NCI-H1417 treated with DMSO at 0.1 percent for 48 hours (cell line): ENCODE measurements around the gene SLF2.
"Not testable (repeated sequence)": the region's sequence is repeated elsewhere in the genome, so short reads cannot be mapped to it uniquely, and the experiment has no call there.

ENCODE experiments used
- DNase-seq: peaks from one replicate; lab custom pipeline; 2025; lab: John Stamatoyannopoulos, UW

SLF2 gene

DNA sequence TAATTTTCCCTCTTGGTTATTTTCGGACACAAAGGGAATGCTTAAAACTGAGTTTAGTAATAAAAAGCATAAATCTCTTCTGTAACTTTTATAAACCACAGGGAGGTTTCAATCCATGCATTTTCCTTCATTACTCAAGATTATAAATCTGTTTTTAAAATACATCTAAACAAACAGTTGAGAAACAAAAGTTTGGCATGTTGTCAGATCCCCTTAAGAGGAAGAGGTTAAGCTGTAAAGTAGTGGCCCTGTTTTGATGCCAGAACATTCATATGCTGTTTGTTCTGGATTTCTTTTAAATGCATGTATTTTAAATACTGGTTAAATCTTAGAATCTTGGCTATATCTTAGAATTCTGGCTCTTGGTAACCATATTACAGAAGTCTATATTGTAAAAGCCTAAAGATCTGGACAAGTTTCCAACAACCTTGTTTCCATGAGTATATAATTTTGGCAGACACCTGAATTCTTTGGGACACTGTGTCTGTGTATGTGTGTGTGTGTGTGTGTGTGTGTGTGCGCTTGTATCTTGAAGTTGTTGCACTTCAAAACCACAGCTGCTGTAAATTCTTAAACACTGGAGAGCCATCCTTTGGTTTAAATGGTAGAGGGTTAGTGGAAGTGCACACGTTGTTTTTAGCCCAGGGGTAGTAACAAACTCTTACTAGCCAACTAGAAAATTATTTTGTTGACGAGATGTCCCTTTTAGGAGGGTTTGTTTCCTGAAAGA is 49.8 kb downstream of the SLF2 start:
- DNase-seq, result no peak

DNA sequence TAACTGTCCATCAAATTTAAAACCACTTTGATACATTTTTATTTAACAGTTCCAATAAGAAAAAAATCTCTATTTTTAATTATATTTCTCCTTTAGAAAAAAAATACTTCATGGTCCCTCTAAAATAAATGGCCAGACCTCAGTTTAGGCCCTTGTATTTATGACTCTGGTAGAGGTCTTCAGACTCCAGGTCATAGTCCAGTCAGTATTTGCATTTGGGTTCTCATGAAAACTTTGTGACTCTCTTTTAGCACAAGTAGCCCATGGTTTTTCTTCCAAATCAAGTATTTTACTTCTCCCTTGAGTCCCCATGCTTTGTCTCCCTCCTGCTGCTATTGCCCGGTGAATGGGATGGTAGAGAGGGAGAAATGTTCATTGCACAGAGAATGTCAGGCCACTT is 51.1 kb downstream of the SLF2 start:
- DNase-seq, result no peak

DNA sequence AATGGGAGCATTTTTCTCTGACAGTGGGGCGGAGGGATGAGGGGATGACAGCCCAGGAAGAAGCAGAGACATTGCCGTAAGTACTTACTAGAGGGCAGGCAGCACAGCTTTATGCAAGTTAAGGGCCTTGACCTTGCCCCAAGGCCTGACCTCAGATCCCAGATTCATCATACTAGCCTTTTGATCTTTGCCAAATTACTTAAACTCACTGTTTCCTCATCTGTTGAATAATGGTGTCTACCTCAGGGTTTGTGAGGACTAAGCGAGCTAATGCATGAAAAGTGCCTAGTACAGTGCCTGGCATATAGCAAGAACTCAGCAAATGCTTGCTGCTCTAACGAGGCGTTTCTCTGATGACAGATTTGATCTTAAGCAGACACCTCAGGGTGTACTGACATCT is 53.1 kb downstream of the SLF2 start:
- no peak for DNase-seq

DNA sequence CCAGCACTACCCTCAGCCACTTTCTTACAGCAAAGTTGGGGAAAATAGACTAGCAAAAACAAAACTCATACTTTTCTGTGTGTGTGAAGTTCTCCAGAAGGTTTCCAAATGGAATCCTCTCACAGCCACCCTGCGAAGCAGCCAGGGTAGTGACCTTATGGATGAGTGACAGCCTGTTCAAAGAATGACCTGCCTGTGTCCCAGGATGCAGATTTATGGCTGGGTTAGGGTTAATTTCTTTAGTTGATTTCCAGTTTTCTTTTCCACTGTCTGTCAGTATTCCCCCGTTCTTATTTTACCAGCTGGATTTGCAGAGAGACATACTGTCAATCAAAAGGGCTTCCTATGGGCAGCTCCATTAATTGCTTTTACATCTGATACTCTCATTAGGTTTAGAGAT is 54.1 kb downstream of the SLF2 start:
- no peak for DNase-seq

DNA sequence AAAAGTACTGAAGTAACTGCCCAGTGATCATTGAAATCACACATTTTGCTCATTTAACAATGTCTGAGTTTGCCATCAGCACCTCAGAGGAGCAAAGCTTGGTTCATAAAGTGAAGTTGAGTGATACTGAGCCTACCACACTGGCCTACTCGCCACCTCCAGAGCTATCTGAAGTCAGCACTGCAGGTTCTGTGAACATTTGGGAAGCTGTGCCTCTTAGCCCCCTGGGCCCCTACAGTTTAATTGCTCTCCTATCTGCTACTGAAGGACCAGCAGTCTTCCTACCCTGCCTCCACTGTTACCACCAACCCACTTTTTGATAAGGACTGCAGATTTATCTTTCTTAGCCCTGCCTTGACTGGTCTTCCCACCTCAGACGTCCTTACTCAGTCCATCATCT is 54.6 kb downstream of the SLF2 start:
- no peak for DNase-seq

- DNase-seq, result no peak
These were observed 55.4 kb downstream of the SLF2 start for GRCh38 chr10:100968062-100968736.

DNA sequence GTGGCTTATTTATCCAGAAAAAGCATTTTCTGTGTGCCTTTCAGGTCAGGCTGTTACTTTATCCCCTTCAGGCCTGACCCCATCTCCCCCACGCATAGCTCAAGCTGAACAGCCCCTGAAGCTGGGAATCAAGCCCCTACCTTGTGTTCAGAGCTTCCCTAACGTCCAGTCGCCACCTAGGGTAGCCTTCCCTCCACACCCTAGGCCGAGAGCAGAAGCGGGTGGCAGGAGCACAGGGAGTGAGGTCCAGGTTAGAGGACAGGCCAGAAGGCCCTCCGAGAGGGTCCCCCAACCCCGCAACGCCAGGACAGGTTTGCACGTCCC is 56.1 kb downstream of the SLF2 start:
- DNase-seq, result no peak

GRCh38 chr10:100969187-100970075 is 56.7 kb downstream of the SLF2 start, which contains the start of gene SEMA4G:
SEMA4G (plus strand) TSS chr10:100969504; CDS start chr10:100972913, 3,409 bp downstream.
- no peak for DNase-seq

GRCh38 chr10:100970076-100970913 is 57.5 kb downstream of the SLF2 start:
- no peak for DNase-seq

DNA sequence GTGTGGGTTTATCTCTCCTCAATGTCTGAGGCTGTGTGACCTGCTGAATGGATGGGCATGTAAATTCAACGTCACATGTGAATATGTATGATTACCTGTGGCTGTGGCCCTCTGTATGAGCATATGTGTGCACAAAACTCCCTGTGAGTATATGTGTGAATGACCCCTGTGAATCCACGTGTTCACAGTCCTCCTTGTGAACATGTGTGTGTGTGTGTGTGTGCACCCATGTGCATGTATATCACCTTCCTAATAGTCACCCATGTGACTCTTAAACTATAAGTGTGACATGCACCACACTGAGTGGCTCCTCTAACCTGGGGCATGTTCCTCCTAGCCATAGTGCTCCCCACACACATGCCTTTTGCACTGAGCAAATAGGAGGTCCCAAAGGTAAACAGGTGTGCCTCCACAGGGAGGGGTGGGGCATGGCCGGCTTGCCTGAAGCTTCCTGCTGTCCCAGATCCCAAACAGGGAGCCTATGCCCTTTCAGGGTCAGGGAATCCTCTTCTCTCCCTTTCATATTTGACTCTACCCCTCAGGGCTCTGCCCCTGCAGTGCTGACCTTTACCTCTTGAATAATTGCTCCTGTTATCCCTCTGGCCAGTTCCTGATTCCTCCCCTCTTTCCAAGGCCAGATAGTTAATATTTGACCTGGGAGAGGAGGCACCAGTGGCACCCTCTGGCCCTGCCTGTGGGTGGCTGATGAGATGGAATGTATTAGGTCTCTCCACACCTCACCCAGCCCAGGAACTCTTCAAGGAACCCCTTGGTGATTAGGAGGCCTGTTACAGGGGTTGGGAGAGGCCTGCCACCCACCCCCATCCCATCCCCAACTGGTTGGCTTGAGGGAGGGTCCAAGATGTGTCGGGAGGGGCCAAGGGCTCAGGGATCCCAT is 58.4 kb downstream of the SLF2 start:
- no peak for DNase-seq

DNA sequence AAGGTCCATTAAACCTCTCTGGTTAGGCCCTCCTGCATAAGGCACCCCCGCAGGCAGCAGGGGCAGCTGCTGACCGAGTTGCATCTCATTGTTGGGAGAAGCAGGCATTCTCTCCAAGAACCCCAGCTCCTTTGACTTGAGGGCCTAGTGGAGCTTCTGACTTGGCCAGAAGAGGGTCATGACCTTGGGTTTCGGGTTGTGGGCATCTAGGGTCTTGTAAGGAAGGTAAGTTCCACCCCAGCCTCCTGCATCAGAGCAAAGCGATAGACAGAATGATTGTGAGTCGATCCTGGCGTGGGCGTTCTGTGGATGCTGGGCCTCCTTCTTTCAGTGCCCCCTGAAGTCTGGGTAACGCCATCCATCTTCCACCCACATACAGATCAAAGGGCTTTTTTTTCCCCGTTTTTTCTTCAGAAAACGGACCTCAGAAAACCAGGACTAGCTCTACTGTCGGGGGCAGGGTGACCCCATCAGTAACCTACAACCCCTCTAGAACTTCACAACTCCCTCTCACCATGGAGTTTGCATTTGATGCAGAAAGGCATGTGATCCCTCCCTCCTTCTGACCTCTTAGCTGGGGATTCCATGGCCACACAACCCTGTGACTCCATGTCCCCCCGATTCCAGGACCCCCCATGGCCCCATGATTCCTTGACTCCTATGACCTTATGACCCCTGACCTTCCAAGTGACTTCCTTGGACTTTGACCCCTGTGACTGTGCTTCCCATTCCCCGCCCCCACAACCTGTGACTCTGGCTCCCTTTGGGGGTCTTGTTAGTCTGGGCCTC is 59.5 kb downstream of the SLF2 start:
- DNase-seq, result no peak

GRCh38 chr10:100972904-100973535 is 60.3 kb downstream of the SLF2 start:
- DNase-seq, result no peak

- not testable (repeated sequence) for DNase-seq
These were observed 62.6 kb downstream of the SLF2 start for GRCh38 chr10:100975397-100975796.

DNA sequence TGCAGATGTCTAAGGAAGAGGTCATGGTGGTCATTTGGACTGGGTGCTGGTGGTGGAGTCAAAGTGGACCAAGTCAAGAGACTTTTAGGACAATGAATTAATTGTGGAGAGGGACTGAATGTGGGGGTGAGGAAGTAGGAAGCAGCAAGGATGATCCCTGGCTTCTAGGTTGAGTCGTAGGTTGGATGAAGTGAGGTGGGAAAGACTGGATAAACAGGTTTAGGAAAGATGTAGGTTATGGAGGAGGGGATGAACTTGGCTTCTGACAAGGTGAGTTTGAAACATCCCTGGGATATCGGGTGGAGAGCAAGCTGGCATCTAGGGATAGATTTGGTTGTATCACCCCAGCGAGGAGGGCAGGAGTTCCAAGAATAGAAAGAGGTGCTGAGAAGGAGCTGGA is 64.1 kb downstream of the SLF2 start:
- DNase-seq, result no peak

DNA sequence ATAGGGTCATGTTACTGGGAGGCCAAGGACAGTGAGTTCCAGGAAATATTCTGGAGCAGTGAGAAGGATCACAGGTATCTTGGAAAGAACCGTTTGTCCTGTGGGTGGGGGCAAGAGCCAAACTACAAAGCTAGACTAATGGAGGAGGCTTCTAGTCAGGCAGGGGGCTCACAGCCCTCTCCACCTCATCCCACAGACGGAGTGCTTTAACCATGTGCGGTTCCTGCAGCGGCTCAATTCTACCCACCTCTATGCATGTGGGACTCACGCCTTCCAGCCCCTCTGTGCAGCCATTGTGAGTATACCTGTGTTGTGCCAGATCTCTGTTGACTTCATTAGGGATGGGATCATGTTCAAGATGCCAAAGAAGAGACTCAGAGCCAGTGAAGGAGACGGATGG is 64.7 kb downstream of the SLF2 start:
- no peak for DNase-seq

DNA sequence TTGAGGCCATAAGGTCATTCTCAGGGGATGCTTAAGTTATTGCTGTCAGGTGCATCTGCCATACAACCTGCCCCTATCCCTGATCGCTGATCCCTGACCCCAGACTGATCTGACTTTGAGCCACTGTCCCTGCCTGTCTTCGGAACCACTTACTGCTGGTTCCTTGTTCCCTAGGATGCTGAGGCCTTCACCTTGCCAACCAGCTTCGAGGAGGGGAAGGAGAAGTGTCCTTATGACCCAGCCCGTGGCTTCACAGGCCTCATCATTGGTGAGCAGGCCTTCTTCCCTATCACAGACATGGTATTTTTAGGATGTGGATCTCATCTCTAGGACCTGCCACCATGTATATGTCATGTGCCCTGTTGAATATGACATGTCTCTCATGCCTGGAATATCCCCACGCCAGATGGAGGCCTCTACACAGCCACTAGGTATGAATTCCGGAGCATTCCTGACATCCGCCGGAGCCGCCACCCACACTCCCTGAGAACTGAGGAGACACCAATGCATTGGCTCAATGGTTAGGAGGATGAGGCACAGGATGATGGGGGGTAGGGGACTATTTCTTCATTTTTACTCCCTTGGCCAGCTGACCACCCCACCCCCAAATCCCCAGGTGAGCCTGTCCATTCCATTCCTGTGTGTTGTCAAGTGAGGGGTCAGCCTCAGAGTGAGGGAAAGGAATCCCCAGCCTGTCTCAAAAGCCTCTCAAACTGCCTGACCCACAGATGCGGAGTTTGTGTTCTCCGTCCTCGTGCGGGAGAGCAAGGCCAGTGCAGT is 65.5 kb downstream of the SLF2 start:
- no peak for DNase-seq

GRCh38 chr10:100978901-100979195 is 66.1 kb downstream of the SLF2 start:
- no peak for DNase-seq

DNA sequence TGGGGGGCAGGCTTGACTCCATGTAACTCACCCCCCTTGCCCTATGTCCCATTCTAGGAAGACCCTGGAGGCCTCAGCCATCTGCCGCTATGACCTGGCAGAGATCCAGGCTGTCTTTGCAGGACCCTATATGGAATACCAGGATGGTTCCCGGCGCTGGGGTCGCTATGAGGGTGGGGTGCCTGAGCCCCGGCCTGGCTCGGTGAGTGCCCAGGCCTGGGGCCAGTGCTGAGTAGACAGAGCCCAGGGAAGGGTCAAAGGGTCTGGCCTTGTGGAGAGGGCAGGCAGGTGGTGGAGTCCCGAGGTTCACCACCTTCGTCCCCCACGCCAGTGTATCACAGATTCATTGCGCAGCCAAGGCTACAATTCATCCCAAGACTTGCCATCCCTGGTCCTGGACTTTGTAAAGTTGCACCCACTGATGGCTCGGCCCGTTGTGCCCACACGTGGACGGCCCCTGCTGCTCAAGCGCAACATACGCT is 67.1 kb downstream of the SLF2 start:
- DNase-seq, result no peak

GRCh38 chr10:100980311-100980710 is 67.5 kb downstream of the SLF2 start:
- no peak for DNase-seq
